Measurements from ENCODE around the gene THSD4.
"Not testable (repeated sequence)": the region's sequence is repeated elsewhere in the genome, so short reads cannot be mapped to it uniquely, and the experiment has no call there.

THSD4 gene

DNA sequence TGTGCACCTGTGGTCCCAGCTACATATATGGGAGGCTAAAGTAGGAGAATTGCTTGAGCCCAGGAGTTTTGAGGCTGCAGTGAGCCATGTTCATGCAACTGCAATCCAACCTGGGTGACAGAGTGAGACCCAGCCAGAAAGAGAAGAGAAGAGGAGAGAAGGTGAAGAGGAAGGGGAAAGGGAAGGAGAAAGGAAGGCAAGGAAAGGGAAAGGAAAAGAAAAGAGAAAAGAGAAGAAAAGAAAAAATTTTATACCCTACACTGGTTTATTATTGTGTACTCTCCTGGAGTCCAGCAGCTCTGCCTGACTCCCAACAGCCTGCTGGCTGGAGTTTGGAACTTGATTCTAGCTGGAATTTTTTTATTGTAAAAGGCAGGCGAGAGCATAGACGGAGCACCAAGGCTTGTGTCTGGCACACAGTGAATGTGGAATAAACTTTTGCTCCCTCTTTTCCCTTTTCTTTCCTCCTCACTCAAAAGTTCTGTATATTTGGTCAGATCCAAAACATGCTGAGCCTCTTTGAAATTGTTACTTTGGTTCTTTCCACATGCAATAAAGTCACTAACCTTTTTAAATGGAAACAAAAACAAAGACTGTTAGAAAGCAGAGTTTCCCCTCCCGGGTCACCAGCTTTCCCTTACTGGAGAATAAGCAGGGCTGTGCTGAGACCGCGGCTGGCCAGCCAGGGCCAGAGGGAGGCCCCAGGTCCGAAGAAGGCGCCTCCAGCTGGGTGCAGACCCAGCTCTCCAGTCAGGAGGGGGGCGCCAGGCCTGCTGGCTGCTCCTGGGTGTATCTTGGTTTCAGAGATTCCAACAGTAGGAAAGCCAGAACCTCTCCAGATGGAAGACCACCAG, 9.9 kb downstream of the THSD4 start:
- DNase-seq, result no peak

DNA sequence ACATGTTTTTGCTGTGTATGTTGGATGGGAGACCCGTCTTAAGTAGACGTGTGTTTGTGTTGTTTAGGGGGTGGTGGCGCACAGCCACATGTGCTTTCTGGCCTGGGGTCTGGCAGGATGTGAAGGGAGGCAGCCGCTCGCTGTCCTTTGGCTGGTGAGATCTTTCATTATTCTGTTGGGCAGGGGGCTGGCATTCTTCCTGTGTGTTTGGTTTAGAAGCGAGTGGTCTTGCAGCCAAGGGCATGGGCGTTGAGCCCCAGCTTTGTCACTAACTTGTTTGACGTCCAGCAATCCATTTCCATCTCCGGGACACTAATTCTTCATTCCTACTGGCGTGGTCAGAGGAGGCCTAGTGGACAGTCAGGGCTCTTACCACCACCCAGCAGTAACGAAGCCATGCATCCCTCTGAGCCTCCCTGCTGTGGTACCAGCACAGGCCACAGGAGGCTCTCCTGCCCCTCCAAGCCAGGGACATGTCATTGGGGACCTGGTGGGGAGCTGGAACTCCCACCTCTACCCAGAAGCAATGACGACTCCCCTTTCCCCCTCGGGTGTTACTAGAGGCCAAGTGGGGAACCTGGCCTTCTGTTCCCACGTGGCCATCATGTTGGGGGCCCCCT, 10.7 kb downstream of the THSD4 start:
- DNase-seq, result no peak

DNA sequence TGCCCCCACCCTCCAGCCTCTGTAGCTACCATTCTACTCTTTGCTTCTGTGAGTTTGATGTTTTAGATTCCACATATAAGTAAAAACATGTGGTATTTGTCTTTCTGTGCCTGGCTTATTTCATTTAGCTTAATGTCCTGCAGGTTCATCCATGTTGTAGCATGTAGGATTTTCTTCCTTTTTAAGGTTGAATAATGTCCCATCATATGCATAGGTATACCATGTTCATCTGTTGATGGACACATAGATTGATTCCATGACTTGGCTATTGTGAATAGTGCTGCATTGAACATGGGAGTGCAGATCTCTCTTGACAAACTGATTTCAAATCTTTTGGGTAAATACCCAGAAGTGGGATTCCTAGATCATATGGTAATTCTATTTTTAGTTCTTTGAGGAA, 11.8 kb downstream of the THSD4 start:
- DNase-seq, result no peak

DNA sequence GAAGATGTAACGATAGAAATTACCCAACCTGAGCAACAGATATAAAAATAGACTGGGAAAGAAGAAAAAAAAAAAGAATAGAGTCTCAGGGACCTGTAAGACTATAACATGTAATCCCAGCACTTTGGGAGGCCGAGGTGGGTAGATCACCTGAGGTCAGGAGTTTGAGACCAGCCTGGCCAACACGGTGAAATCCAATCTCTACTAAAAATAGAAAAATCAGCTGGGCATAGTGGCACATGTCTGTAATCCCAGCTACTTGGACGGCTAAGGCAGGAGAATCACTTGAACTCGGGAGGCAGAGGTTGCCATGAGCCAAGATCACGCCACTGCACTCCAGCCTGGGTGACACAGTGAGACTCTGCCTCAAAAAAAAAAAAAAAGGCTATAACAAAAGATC, 12.9 kb downstream of the THSD4 start:
- DNase-seq, result not testable (repeated sequence)

DNA sequence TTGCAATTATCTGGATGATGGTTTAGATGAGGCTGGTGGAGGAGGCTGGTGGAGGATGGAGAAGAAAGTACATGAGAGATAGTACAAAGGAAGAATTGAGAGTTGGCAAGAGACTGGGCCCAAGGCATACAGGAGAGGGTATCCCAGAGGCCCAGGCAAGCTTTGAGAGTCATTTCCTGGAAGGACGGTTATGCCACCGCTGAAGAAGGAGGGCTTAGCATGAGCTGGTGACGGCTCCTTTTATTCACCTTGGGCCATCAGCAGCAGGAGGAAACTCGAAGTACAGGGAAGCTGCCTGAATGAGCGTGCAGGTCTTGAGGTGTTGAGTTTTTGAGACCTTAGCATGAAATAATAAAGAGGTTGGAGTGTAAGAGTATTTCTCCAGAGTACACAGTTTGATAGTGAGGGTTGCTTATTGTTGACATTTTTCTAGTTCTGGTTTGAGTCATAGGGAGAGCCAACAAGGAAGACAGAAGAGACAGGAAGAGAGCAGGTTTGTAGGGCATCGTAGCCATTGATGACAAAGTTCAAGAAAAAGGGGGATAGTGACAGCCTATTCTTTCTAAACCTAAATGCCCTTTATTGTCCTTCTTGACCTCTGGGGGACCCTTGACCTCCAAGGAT, 13.8 kb downstream of the THSD4 start:
- DNase-seq, result no peak

DNA sequence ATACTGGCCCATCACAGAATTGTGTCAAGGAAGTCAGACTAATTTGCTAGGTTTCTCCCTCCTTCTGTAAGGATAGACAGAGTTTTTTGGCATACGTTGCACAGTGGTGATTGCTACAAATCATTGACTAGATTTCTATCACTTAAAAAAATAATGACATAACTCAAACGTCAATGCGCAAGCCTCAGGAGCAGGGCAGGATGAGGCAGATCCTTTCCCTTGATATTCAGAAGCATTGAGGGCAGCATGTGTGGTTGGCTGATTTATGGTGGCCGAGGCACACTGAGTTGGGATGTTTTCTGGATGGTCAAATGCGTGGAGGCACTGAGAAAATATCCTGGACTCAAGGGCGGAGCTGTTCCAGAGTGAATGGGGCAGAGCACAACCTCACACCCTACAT, 14.4 kb downstream of the THSD4 start:
- DNase-seq, result no peak

DNA sequence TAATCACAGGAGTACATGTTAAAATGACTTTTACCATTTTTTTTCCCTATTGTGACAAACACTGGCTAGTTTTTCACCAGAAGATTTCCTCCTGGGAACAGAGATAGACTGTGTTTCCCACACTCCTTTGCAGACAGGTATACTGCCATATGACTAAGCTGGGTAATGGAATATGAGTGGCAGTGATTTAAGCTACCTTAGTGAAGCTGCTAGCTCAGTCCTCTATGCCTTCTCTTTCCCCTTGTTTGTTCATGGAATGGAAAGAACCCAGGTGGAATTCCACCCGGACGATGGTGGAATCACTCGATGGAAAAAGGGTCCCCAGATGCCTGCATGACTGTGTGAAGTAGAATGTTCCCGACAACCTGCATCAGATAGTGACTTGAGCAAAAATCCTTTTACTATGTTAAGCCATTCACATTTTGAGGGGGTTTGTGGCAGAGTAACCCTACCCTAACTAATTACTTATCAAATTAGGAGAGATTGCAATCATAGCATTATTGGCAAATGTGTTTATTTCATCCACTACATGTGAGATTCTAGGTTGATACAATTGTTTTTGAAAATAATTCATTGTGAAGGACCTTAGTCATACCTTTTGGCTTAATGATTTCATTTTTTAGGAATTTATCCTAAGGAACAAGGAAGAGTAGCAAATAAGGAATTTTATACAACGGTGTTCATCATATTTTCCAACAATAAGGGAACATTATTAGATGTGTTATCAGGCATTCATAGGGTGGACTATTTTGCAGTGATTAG, 16.5 kb downstream of the THSD4 start:
- no peak for DNase-seq

DNA sequence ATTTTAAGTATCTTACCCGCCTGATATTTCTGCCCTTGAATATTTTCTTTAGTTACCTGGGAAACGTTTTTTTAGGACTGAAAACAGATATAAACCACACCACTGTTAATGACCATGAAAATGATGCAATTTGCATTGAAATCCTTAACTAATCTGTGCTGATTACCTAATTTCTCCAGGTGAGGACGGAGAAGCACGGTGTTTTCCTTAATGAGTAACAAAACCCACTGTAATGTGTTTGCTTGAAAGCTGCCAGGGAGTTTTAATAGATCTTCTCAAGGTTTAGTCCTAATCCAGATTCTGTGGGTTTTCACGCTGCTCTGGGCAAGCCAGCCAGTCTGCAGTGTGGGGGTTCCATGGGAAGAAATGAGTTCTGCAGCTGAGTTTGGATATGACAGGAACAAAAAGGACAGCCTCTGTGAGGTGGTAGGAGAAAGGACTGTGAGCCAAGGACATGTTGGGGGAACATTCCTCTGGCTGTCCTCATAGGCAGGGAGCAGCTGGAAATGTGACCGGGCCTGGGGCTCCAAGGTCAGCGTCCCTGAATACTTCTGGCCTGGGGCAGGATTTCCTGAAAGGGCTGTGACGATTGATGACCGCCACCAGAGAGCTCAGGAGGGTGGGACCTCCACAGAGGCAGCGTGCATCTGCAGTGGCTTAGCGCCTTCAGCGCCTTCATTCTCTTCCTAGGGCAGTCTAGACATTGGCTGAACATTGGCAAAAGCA, 18.6 kb downstream of the THSD4 start:
- no peak for DNase-seq

DNA sequence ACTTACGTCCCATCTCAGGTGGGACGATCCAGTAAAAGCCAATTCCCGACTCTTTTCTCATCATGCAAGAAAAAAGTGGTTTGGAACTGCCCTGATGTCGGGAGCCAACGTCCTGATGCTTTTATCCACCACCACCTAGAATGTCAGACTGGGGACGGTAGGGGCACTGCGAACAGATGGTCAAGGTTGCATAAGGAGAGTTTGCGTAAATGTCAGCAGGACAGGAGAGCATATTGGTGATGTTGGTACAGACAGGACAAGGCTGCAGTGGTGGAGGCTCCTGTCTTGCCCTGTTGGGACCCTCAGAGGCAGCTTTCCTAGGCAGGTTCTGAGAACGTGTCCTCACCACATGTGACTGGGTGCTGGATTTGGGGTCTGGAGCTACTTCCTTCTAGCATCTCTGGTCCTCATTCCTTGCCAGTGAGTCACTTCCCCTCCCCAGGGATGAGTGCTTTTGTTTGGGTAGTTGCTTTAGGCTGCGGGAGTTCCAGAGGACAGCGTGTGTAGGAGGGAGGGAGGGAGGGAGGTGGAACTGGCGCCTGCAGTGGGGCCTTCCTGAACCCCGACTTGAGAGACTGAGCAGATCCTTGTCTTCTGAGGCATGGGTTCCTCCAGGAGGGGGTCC, 21.0 kb downstream of the THSD4 start:
- no peak for DNase-seq

DNA sequence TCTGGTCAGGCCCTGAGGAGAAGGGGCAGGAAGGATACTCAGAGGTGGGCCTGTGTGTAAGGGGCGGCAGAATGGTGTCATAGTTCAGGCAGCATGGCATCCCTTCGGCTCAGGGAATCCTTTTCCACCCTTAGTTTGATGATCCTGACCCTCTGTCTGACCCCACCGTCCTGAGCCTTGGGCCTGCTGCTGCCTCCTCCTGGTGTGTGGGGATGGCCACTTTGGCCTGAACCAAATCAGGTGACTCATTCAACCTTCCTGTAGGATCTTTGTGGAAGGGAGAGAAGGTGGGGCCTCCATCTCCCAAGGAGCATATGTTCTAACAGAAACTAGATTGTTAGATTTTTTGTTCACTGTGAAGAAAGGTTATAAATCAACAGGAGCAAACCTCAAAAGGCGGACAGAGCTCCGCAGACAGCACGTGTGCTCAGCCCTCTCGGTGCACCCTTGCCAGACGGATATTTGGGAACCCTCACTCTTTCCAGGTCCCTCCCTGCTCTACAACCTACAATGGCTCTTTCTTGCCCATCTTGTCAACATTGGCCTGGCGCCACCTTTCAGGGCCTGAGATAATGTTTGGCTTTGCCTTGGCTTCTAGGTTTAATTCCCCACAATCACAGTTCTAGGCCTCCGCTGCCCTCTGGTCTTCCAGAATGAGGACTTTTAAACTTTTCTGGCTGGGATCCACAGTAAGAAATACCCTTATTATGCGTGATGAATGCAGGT, 21.7 kb downstream of the THSD4 start:
- DNase-seq, result no peak

DNA sequence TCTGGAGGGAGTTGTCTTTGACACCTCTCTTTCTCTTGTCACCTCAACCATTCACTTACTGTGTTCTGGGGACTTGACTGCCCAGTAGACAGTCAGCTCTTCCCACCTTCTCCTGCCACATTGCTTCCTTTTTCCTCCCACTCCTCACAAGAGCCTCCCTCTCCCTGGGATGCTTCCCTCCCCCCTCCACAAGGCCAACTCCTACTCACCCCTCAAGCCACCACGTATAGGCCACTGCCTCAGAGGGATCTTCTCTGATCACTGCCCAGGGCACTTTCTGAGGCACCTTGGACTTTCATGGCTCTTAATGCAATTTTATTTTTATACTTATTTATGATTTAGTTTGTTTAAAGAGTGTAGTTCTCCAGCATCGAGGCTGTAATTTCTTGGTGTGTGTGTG, 23.2 kb downstream of the THSD4 start:
- no peak for DNase-seq

DNA sequence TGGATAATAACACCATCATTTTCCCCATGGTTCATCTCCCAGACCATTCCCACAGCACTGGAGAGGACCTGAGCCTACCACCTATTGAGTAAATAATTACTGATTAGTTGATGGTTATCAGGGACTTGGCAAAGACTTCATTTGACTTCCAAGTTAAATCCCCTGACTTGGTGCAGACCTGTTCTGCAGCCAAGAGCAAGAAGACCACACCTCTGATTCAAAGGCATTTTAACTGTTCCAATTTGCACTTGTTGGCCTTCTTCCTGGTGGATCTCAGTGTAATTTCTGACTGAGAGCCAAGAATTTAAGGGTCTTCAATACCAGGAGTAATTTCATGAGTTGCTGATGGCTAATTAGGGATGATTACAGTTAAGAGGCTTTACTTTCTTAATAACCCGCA, 24.0 kb downstream of the THSD4 start:
- DNase-seq, result no peak

DNA sequence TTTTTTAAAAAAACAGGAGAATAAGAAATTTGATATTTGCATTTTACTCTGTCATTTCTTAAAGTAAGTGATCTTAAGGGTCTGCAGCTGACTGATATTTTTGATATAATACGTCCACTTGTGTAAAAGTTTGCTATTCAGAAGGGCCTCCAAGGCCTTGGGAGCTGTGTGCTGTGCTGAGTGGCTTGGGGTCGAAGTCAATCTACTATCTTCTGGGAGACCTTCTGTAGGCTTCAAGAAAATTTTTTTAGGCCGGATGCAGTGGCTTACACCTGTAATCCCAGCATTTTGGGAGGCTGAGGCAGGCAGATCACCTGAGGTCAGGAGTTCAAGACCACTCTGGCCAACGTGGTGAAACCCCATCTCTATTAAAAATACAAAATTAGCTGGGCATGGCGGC, 26.3 kb downstream of the THSD4 start:
- no peak for DNase-seq

DNA sequence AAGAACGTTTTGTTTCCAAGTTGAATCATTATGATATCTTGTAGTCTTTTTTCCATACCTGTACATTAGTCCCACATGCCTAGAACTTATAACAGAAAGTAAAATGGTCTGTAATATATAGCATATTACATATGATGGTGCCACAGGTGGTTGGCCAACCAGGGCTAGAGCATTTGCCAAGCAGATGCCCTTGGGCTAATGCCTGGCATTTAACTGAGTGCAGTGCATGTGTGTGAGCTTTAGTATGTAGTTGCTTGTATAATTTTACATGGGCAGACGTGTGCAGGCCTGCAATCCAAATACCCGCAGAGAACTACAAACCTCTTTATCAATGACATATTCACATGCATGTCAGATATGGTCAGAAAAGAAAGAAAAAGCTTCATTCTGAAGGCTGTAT, 27.5 kb downstream of the THSD4 start:
- DNase-seq, result no peak

DNA sequence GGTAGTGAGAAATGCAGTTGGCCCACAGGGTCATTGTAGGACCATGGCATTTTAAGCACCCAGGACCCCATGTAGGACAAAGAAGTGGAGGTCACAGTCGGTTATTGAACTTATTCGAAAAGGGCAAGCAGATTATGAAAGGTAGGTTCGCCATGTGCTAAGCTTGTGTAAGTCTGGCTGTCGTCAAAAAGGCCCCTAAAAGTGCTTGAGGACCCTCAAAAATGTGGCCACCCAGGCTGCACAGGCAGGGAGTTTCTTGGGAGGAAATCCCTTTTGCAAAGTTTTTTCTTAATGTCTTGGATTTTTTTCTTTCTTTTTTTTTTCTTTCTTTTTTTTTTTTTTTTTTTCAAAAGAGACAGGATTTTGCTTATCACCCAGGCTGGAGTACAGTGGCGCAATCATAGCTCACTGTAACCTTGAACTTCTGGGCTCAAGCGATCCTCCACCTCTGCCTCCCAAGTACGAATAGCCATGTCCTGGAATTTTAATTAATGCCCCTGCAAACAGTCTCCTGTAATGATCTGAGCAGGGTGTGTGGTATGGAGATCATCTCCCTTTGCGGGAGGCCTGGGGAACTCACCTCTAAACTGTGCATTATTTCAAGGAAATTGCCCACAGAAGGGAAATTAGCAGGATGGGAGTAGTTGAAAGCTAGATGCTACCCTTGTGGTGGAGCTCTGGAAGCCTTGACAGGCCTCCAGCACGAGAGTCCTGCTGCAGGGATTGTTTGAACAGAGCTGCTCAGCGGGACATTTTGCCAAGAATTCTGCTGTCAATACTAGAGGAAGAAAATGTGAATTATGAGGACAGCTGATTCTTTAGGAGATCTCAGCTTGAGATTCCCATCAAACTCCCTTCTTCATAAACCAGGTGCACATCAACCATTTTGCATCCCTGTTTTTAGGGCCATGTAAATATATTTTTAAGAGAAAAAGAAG, 28.4 kb downstream of the THSD4 start:
- no peak for DNase-seq

DNA sequence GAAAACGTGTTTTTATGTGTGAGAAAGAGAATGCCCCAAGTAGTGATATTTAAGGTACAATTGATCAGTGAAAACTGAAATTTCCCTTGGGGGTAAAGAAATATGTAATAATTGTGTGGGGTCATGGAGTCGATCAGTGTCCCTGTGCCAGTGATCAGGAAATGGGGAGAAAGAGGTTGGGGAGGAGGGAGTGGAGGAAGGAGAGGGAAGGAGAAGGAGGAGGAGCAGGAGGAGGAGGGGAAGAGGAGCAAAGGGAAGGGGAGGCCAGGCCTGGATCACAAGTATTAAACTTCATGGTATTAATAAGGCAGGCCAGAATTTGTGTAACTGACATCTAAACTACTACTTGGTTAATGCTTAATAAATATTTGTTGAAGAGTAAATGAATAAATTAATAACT, 30.4 kb downstream of the THSD4 start:
- DNase-seq, result no peak

DNA sequence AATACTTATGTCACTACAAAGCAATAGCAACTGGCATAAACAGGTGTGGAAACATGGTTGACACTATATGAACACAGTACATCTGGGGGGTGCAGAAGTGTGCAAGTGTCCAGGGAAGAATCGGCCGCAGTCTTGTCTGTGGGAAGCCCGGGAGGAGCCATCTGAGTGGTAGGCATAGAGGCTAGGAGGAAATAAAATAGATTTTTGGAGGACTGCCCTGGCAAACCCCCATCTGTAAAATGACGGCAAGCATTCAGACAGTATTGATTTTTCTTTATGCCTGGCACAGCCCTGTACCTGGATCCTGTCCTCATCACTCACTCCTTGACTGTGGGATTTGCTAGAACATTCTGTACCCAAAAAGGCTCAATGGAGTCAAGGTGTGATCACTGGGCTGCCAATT, 31.3 kb downstream of the THSD4 start:
- DNase-seq, result no peak

DNA sequence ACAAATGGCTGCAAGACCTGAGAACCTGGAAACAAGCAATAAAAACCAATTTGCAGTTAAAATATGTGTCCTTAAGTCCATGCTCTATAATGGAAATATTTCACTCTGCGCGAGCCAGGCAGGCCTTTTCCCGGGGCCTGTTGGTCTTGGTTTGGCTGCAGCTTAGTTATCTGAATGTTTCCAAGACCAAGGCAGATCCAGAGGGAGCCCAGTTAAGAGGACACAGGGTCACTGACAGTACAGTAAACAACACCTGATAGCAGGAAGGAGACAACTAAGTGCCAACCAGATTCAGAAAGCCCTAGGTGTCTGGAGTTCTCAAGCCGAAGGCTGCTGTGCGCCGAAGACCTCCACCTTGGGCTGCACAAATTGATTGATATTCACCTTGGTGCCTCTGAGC, 32.8 kb downstream of the THSD4 start:
- no peak for DNase-seq

DNA sequence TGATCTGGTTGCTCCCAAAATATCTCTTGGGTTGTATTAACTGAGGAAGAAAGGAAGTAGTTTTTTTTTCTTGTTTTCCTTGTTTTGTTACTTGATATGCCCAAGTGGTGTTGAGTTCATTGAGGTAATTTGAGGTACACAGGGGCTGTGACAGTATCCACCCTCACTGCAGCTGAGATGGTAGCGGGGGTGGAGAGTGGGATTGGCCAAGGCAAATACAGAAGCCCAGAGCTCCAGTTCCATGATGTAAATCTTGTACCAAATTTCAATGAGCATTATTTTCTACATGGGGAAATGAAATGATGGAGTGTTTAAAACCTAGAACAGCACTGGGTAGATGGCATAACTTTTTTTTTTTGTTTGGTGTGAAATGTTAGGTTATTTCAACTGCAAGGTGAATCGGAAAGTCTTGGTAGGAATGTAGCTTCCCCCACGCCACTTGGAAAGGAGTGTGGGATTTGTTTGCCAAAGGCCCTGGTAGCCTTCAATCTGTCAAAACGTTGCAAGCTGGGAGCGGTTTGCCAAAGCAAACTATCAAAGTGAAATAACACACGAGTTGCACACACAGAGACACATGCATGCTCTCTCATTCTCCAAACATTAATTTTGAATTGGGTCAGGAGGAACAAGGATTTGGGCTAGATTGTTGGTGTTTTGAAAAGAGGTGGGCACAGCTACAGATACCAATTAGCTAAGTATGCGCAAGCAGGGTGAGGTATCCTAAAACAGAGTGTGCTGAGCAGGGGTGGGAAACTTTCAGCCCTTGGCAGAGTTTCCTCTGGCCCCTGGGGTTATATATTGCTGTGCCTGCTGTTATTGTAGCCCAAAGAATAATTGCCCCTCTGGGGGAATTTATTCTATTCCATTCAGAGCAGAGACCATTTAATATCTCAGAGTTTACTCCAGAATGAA, 34.6 kb downstream of the THSD4 start:
- no peak for DNase-seq

All from midbrain (tissue), 1 donor.